Neuronal stem cell (in vitro differentiated cells): ENCODE data around the gene RASIP1.

Source experiments
- DNase-seq: peaks from one replicate; pipeline ENCODE4 v3.0.0-alpha.2; 2013; ENCODE audit warnings: low spot score
- H2AFZ ChIP-seq: one replicate; pipeline ENCODE4 v1.6.1; 2013; ENCODE audit warnings: mild to moderate bottlenecking, low read length, inconsistent platforms
- H2AK5ac ChIP-seq: 2 replicates; pipeline ENCODE4 v1.6.1; 2013; ENCODE audit warnings: low read depth, mild to moderate bottlenecking, inconsistent platforms, low read length, moderate library complexity, mixed read lengths
- H2BK120ac ChIP-seq: 2 replicates; pipeline ENCODE4 v1.6.1; 2013; ENCODE audit warnings: low read depth, mild to moderate bottlenecking, inconsistent platforms, low read length, moderate library complexity, mixed read lengths
- H2BK12ac ChIP-seq: one replicate; pipeline ENCODE4 v1.6.1; 2013; ENCODE audit warnings: low read length, inconsistent platforms
- H2BK15ac ChIP-seq: 2 replicates; pipeline ENCODE4 v1.6.1; 2013; ENCODE audit warnings: mild to moderate bottlenecking, low read length, inconsistent platforms, mixed read lengths
- H2BK5ac ChIP-seq: one replicate; pipeline ENCODE4 v1.6.1; 2013; ENCODE audit warnings: inconsistent platforms, mild to moderate bottlenecking, low read length, moderate library complexity
- H3K14ac ChIP-seq: one replicate; pipeline ENCODE4 v1.6.1; 2013; ENCODE audit warnings: low read length, inconsistent platforms
- H3K18ac ChIP-seq: 2 replicates; pipeline ENCODE4 v1.6.1; 2013; ENCODE audit warnings: low read length, inconsistent platforms
- H3K23ac ChIP-seq: 2 replicates; pipeline ENCODE4 v1.6.1; 2013; ENCODE audit warnings: low read depth, mild to moderate bottlenecking, mixed read lengths, low read length, inconsistent platforms; ENCODE audit not compliant: poor library complexity
- H3K27ac ChIP-seq: replicated peaks from 3 replicates; pipeline ENCODE4 v1.5.1; 2013; ENCODE audit warnings: low read length, inconsistent platforms
- H3K27me3 ChIP-seq, 3 experiments: 2 replicates each; pipeline ENCODE4 v1.6.1; 2013; ENCODE audit warnings: low read length in 3 of 3, mild to moderate bottlenecking in 2 of 3, inconsistent platforms in 1 of 3, low read depth in 1 of 3, mixed read lengths in 1 of 3, moderate library complexity in 1 of 3; ENCODE audit not compliant: control insufficient read depth in 3 of 3, insufficient read depth in 3 of 3
- H3K36me3 ChIP-seq, 2 donors: replicated peaks in 1 of 2; 2 replicates each; pipeline ENCODE4 v1.6.1; 2013; ENCODE audit warnings: low read length in 2 of 2; ENCODE audit not compliant: control insufficient read depth in 2 of 2, insufficient read depth in 2 of 2
- H3K4ac ChIP-seq: 2 replicates; pipeline ENCODE4 v1.6.1; 2013; ENCODE audit warnings: inconsistent platforms, mild to moderate bottlenecking, low read length, moderate library complexity
- H3K4me1 ChIP-seq, 2 donors: 1 replicate in 1 of 2; 2 replicates in 1 of 2; pipeline ENCODE4 v1.6.1; 2013; ENCODE audit warnings: low read length in 2 of 2, low read depth in 1 of 2; ENCODE audit not compliant: control insufficient read depth in 2 of 2, insufficient read depth in 1 of 2
- H3K4me2 ChIP-seq: one replicate; pipeline ENCODE4 v1.6.1; 2013; ENCODE audit warnings: mild to moderate bottlenecking, low read length, inconsistent platforms; ENCODE audit not compliant: insufficient read depth, poor library complexity, severe bottlenecking
- H3K4me3 ChIP-seq, 2 donors: 2 replicates each; pipeline ENCODE4 v1.5.1; 2013; ENCODE audit warnings: low read length in 2 of 2, mild to moderate bottlenecking in 2 of 2, inconsistent platforms in 1 of 2, moderate library complexity in 1 of 2
- H3K79me1 ChIP-seq: one replicate; pipeline ENCODE4 v1.6.1; 2013; ENCODE audit warnings: low read depth, mild to moderate bottlenecking, inconsistent platforms, low read length, moderate library complexity
- H3K9ac ChIP-seq: one replicate; pipeline ENCODE4 v1.6.1; 2013; ENCODE audit warnings: mild to moderate bottlenecking, low read depth, low read length, inconsistent platforms; ENCODE audit not compliant: poor library complexity
- H3K9me3 ChIP-seq, 2 donors: replicated peaks in 1 of 2; 2 replicates each; pipeline versions ENCODE3 to v1.6.1; 2013; ENCODE audit warnings: low read length in 2 of 2, mild to moderate bottlenecking in 2 of 2, inconsistent platforms in 1 of 2, low read depth in 1 of 2, mixed read lengths in 1 of 2, moderate library complexity in 1 of 2; ENCODE audit not compliant: control insufficient read depth in 2 of 2, insufficient read depth in 1 of 2
- H4K8ac ChIP-seq: one replicate; pipeline ENCODE4 v1.6.1; 2013; ENCODE audit warnings: low read depth, mild to moderate bottlenecking, inconsistent platforms, low read length, moderate library complexity
- H4K91ac ChIP-seq: one replicate; pipeline ENCODE4 v1.6.1; 2013; ENCODE audit warnings: low read length, low read depth, mild to moderate bottlenecking, inconsistent platforms; ENCODE audit not compliant: poor library complexity
- WGBS, 2 donors: extraction: QIAGEN DNeasy Blood & Tissue Kit; methylation state at CpG; one replicate each; pipeline ENCODE4 v1.1.7; 2013; ENCODE audit warnings: missing lambda C conversion rate in 2 of 2, mixed read lengths in 1 of 2; ENCODE audit not compliant: insufficient read length in 2 of 2, insufficient replicate concordance in 1 of 2; ENCODE audit errors: extremely low coverage in 2 of 2; 5-methylcytosine and 5-hydroxymethylcytosine counted together

The RASIP1 gene

GRCh38 chr19:48746738-48747575 is 6.5 kb upstream of the RASIP1 start, which contains the start of gene IZUMO1:
TSS of gene IZUMO1 (minus strand) at chr19:48746909. CDS start at chr19:48745859, 1,050 bp downstream.
- Histone ChIP-seq H3K4me2 (peak within 1 kb of the TSS; percentile 82), H3K4me1 (peaks cover 0 to 2% of the 10 kb centered on the region in 2 donors), H3K4ac (no peak within 1 kb of the TSS), H3K18ac (peak within 1 kb of the TSS; percentile 96), H3K14ac (no peak within 1 kb of the TSS), H4K91ac (no peak within 1 kb of the TSS), H2BK5ac (no peak within 1 kb of the TSS), H3K27ac (peak within 1 kb of the TSS; percentile 72), H3K4me3 (peak within 1 kb of the TSS; percentile 35 to 85), H3K36me3 (no peaks in the 10 kb centered on the region), H2AK5ac (peak within 1 kb of the TSS; percentile 51), H2AFZ (peak within 1 kb of the TSS; percentile 92), H3K9me3 (peaks cover 4 to 8% of the 10 kb centered on the region in 2 donors), H2BK12ac (no peak within 1 kb of the TSS), H2BK15ac (peak within 1 kb of the TSS; percentile 40), H3K27me3 (peaks cover 0 to 36% (median 6%) of the 10 kb centered on the region in 3 experiments), H3K9ac (no peak within 1 kb of the TSS), H3K23ac (peak within 1 kb of the TSS; percentile 47), H3K79me1 (no peaks in the 10 kb centered on the region), H4K8ac (no peak within 1 kb of the TSS), H2BK120ac (no peak within 1 kb of the TSS)
- no CpG with 5 or more reads among the region's 31 CpGs for WGBS, 2 donors
- DNase-seq, result peak; percentile 83

DNA sequence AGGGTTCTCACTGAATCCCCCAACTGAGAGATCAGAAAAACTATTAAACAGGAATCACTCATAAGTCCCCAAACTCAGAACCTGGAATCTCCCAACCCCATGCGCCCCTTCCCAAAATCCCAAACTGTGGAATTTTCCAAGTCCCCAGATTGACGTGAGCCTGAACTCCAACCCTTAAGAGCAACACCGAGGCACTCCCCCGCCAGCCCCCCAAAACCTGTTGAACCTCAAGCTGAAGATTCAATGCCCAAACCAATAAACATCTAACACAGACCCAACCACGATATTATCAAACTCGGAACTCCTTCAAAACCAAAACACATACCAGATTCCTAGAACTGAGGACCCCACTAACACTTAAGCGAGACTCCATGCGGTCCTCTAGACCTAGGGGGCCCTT is 5.7 kb upstream of the RASIP1 start:
- Histone ChIP-seq H3K14ac (no peak overlapping the region), H3K23ac (no peak overlapping the region), H2BK5ac (no peak overlapping the region)

GRCh38 chr19:48745208-48745995 is 5.0 kb upstream of the RASIP1 start:
- DNase-seq, result no peak
- Histone ChIP-seq H3K14ac (no peak overlapping the region), H4K8ac (no peak overlapping the region), H3K18ac (no peak overlapping the region), H3K4me2 (no peak overlapping the region), H3K36me3 (no peaks in the 10 kb centered on the region), H3K27me3 (peaks cover 0 to 36% (median 10%) of the 10 kb centered on the region in 3 experiments), H3K27ac (peak overlapping the region; percentile 30), H3K4me3 (peak overlapping the region in 1 of 2 donors; percentile 14), H3K4ac (no peak overlapping the region), H3K79me1 (no peaks in the 10 kb centered on the region), H4K91ac (no peak overlapping the region), H2BK15ac (peak overlapping the region; percentile 40), H2BK120ac (no peak overlapping the region), H2BK5ac (no peak overlapping the region), H3K4me1 (peaks cover 0 to 3% of the 10 kb centered on the region in 2 donors), H2AK5ac (peak overlapping the region; percentile 8), H2BK12ac (no peak overlapping the region), H2AFZ (peak overlapping the region; percentile 19), H3K9me3 (peaks cover 4 to 6% of the 10 kb centered on the region in 2 donors), H3K23ac (no peak overlapping the region), H3K9ac (no peak overlapping the region)
- no CpG with 5 or more reads among the region's 33 CpGs for WGBS, 2 donors

More for the DNA sequence above, 5.7 kb upstream of the RASIP1 start:
- WGBS, 2 donors, result no CpG with 5 or more reads among the region's 8 CpGs
- Histone ChIP-seq H2BK15ac (no peak overlapping the region), H3K9ac (no peak overlapping the region), H4K8ac (no peak overlapping the region), H3K4me3 (no peak overlapping the region), H3K4ac (no peak overlapping the region), H3K18ac (peak overlapping the region; percentile 55), H3K36me3 (no peaks in the 10 kb centered on the region), H3K79me1 (no peaks in the 10 kb centered on the region), H3K27me3 (peaks cover 0 to 36% (median 6%) of the 10 kb centered on the region in 3 experiments), H2AK5ac (peak overlapping the region; percentile 51), H3K4me2 (no peak overlapping the region), H2BK12ac (no peak overlapping the region), H2AFZ (no peak overlapping the region), H3K27ac (no peak overlapping the region), H2BK120ac (no peak overlapping the region), H3K4me1 (peaks cover 0 to 3% of the 10 kb centered on the region in 2 donors), H3K9me3 (peaks cover 4 to 8% of the 10 kb centered on the region in 2 donors), H4K91ac (no peak overlapping the region)
- DNase-seq, result no peak
